Stimulated activated CD4-positive, alpha-beta T cell treated with anti-CD3 and anti-CD28 coated beads, TNF-alpha, amount 100 ng/mL, for 24 hours (primary cell): Measurements from ENCODE around the gene DUOXA1.

Experiments used
- DNase-seq, 3 experiments: peaks; one replicate each; pipeline ENCODE4 v3.0.0-alpha.2; 2020; ENCODE audit warnings: low read depth in 3 of 3

DUOXA1 gene

DNA sequence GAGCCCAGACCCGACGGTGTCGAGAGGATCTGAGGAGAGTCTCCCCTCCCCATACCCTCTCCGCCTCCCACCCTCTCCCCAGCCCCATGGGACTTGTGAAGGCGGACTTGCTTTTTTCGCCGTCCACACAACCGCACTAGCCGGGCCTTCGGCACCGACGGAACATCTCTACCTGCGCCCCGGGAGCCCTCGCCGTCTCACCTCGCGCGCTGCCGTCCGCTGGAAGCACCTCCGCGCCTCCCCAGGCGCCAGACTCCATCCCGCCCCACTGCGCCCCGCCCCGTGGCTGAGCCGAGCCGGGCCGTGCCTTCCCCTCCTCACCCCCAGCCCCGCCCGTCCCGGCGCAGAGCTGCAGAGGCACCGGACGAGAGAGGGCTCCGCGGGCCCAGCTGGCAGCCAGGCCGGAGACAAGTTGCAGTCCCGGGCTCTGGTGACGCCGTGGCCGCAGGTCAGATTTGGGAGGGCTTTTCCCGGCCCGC, at the start of gene DUOXA1, which contains the start of gene DUOX1:
DUOXA1 (minus strand) TSS at position 229 of the 479 bp plus-strand sequence. CDS start 6,865 bp downstream, outside the sequence.
DUOX1 (plus strand) TSS at position 344 of the 479 bp plus-strand sequence. CDS start 1,973 bp downstream, outside the sequence.
- peak in 1 of 3 experiments; percentile 35 for DNase-seq

GRCh38 chr15:45177285-45177684, 47.6 kb upstream of the DUOXA1 start:
- no peak for DNase-seq

- no peak for DNase-seq
Measured at GRCh38 chr15:45174577-45174976, 44.9 kb upstream of the DUOXA1 start.

DNA sequence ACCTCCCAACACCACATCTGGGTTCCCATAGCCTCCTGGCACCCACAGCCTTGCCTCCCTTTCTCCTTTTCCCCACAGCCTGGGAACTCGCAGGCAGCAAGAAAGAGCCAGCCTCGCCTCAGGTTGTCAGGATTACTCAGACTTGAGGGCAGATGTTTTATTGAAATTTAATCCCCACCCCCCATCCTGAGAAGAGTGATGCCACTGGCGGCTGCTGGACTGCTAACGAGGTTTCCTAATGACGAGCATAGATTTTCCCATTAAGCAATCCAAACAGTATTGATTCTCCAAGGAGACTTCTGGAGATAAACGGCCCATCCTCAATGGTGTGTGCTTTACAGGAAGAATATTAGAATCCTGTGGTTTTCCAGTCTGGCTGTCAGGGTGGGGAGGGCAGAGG, 44.4 kb upstream of the DUOXA1 start:
- DNase-seq, result no peak

DNA sequence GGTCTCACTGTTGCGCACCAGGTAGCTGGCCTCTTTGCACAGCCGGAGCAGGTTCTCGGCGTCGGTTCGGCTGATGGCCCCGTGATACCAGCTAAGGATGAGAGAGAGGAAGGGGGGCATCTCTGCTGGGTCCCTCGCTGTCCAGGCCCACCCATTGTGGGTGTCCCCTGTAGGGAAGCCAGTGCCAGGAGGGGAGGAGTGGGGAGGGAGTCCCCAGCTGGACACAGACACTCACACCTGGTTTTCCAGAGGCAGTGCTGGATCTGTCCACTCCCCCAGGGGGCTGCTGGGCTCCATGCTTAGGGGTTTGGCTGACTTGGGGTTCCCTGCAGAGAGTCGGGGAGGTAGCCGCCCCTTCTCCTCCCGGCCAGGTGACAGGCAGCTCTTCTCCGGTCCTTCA, 42.2 kb upstream of the DUOXA1 start:
- no peak for DNase-seq

DNA sequence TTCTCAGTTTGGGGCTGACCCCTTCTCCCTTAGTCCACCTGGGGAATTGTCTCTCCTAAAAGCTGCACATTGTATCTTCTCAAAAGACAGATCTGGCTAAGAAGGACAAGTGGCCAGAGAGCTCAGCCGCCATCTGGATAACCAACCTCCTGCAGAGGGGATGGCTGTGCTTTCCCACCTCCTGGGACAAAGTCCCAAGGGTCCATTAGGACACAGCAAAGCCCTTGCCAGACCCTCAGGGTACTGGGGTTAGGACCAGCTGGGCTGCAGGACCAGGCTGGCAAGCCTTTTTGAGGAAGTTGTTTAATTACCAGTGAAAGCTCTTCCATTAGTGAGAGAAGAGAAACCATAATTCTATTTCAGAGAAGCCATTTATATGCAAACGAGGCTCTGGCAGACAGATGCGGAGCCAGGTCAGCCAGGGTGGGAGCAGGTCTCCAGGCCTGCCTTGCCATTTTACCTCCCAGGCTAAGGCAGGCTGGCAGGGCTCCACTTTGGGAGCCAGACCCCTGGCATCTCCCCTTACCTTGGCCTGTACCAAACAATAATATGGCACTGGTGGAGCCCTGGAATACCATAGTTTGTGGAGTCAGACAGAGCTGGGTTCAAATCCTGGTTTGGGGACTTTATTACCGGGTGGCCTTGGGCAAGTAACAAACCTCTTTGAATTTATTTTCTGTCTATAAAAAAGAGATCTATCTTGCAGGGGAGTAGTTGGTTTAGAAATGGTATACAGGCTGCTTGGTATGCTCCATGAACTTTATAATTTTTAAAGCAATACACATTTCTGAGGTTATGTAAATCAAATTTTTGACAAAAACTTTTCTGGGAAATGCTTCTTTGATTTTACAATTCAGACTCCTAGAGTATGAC, 40.2 kb upstream of the DUOXA1 start:
- no peak for DNase-seq

DNA sequence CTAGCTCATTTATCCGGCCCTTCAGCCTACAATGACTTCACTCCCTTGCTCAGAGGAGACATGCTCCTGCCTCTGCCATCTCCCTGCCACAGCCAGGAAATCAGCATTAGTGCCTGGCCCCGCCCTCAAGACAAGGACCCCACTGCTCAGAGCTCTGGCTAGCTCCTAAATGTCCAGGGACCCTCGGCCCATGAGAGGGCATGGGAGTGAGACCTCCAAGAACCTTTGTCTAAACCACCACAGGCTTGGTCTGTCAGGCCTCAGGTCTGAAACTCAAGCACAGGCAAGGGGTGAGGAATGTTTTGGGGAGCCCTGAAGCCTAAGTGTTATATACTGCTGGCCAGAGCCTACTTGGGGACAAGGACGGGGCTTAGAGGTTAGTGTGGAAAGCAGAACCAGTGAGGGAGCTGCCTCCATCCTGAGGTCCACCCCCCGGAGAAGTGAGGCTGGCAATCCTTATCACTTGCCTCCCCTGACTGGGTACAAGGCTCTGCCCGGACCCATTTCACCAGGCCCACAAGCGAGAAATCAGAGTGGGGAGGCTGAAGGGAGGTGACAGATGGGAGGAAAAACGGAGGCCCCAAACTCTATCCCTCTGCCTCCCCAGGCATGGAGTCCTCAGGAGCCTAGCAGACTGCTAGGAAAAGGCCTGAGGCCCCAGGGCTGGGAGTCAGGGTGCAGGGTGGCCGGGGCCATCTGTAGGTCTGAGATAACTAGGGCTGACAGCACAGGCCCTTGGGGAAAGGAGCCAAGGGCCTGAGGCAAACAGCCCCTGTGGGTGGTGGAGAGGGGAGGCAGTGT, 39.3 kb upstream of the DUOXA1 start:
- DNase-seq, result no peak

GRCh38 chr15:45168286-45168685, 38.6 kb upstream of the DUOXA1 start:
- no peak for DNase-seq

DNA sequence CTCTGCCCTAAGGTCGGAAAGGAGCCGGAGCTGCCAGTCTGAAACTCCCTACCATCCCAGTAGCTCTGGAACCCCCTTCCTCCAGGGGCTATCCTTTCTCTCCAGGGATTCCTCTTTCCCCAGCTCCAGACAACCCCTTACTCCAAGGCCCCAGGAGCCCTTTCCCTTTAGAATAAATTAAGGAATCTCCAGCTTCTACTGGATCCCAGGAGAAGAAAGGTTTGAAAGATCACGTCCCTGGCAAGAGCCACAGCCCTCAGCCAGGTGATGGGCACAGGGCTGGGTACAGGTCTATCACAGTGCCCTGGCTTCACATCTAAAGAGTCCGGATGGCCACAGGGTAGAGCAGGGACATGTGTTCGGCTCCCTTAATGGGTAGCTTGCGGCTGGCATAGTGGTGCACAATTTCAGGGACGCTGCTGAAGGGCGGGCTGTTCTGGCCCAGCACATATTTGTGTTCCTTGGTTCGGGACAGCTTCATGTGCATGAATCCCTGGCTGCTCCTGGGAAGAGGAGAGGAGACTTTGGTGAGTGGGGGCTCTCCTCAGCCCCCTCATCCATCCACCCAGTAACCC, 38.0 kb upstream of the DUOXA1 start:
- DNase-seq, result no peak

DNA sequence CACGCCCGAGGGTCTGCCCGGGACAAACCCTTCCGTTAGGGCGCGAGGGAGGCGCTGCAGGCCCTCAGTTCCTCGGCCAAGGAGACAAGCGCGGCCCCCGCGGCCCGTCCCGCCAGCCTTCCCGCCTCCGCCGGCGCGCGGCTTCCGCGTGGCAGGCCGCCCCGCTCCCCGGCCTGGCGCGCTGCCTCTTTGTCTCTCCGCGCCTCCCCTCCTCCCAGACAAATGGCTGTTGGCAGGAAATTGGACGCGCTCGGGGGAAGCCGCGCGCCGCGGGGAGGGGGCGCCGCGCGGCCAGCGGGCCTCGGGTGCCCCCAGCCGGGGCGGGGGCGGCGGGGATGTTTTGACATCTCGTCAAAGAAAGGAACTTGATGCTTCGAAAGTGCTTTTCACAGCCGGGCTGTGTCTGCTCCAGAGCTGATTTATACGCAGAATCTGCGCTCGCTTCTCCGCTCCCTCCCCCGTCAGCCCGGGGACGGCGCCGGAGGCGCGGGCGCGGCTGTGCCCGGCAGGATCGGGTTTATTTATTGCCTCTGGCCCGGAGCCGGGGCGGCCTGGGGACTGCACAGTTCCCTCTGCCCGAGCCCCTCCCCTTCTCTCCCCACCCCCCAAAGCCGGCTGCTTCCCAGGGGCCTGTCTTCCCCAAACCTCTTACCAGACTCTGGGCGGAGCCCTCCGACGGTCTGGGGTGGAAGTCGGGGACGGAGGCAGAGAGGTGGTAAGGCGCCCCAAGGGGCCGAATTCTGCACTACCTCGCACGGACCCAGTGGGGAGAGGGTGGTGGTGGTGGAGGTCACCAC, 37.4 kb upstream of the DUOXA1 start:
- peak; percentile 63 to 86 (median 68) for DNase-seq

- no peak for DNase-seq
Measured at GRCh38 chr15:45165536-45165935, 35.9 kb upstream of the DUOXA1 start.

DNA sequence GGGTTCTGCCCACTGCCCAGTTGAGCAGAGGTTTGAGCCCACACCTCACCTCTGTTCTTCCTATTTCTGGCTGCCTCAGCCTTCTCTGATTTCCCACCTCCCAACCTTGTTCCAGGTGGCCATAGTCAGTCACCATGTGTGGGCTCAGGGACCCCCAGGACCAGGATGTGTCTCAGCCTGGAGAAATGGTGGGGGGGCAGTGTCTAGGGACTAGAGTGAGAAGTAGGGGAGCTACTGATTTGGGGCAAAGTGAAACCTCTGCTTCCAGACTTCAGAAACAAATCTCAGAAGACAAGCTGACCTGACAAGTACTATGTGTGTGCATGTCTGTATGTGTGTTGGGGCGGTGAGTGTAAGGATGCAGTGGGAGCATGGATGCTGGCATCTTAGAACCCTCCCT, 35.2 kb upstream of the DUOXA1 start:
- DNase-seq, result no peak

DNA sequence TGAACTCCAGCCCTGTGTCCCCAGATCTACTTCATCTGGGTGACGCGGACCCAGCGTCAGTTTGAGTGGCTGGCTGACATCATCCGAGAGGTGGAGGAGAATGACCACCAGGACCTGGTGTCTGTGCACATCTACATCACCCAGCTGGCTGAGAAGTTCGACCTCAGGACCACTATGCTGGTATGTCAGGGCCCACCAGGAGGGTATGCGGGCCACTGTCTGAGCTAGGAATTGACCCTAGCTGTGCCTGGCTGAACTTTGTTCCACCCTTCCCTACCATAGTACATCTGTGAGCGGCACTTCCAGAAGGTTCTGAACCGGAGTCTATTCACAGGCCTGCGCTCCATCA, 33.8 kb upstream of the DUOXA1 start:
- no peak for DNase-seq

DNA sequence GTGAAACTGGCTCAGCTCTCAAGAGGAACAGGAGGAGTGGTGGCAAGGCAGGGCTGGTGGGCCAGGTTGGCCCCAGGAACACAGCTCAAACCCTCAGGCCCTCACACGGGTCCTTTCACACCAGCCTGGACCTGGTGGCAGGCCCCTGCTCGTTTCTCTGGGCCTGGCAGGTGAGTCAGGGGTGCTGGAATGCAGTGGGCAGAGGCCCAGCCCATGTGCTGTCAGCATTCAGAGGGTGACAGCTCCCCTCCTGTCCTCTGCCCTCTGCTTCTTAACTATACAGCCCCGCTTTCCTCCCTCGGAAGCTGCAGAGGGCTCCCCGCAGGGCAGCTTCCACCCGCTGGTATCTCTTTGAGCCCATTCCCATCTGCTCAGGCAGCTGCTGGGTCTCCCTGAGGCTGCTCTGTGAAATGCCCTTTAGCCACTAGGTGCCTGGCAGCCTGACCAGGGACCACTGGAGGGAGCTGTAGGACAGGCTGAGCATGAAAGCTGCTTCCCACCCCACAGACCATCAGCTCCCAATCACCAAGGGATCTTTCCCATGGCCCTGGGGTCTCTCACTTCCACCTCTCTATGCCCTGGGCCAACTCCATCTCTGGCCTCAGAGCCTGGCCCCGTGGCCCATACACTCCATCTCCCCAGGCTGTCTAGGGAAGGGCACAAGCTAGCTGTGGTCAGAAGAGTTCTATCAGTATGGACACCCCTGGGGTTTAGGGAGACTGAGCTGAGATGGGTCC, 33.3 kb upstream of the DUOXA1 start:
- DNase-seq, result peak; percentile 17 to 55 (median 36)

DNA sequence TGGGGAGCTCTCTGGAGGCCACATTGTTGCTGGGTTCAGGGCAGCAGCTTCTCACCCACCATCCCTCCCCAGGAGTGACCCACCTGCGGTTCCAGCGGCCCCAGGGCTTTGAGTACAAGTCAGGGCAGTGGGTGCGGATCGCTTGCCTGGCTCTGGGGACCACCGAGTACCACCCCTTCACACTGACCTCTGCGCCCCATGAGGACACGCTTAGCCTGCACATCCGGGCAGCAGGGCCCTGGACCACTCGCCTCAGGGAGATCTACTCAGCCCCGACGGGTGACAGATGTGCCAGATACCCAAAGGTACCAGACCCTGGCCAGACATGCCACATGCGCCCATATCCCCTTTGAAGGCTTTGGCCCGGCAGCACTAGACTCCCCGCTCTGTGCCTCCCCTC, 32.0 kb upstream of the DUOXA1 start:
- no peak for DNase-seq

GRCh38 chr15:45157974-45158373, 28.3 kb upstream of the DUOXA1 start:
- DNase-seq, result no peak

GRCh38 chr15:45156744-45157455, 27.2 kb upstream of the DUOXA1 start:
- DNase-seq, result no peak

DNA sequence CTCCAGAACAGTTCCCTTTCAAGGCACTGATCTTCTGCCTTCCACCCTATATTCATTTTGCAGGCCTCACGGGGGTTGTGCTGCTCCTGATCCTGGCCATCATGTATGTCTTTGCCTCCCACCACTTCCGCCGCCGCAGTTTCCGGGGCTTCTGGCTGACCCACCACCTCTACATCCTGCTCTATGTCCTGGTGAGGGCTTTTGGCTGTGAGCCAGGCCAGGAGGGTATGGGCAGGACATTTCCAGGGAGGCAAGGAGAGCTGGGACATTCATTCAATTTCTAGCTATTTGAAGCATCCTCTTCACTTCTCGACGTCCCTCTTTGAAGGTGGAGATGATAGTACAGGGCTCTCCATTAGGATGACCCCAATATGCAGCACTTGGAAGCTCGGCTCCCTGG, 26.1 kb upstream of the DUOXA1 start:
- no peak for DNase-seq

GRCh38 chr15:45151998-45152828, 22.5 kb upstream of the DUOXA1 start:
- no peak for DNase-seq
